ENCODE data around the gene GIT2.

DNA sequence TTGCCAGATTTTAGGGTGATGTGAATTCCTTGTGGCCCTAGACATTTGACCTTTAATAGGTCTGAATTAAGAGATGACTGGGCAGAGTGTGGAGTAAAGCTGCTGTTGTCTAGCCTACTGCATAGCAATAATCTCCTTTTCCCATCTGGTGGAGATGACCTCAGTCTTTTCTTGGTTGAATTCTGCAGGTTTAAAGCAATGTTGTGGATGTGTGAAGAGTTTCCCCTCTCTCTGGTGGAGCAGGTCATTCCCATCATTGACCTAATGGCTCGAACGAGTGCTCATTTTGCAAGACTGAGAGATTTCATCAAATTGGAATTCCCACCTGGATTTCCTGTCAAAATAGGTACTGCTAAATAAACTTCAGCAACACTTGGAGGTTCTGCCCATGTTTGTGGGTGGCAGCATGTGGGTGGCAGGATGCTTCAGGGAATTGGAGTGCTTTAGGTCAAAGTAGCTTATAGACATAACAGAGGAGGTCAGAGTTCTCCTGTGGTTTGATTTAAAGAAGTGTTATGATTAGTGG, 33.2 kb upstream of the GIT2 start:
- TF ChIP-seq, protein P1, sequence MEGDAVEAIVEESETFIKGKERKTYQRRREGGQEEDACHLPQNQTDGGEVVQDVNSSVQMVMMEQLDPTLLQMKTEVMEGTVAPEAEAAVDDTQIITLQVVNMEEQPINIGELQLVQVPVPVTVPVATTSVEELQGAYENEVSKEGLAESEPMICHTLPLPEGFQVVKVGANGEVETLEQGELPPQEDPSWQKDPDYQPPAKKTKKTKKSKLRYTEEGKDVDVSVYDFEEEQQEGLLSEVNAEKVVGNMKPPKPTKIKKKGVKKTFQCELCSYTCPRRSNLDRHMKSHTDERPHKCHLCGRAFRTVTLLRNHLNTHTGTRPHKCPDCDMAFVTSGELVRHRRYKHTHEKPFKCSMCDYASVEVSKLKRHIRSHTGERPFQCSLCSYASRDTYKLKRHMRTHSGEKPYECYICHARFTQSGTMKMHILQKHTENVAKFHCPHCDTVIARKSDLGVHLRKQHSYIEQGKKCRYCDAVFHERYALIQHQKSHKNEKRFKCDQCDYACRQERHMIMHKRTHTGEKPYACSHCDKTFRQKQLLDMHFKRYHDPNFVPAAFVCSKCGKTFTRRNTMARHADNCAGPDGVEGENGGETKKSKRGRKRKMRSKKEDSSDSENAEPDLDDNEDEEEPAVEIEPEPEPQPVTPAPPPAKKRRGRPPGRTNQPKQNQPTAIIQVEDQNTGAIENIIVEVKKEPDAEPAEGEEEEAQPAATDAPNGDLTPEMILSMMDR (IDR thresholded peaks at IDR 0.05) = no peak
- TF ChIP-seq EP300 (IDR thresholded peaks at IDR 0.05) = no peak

Data from tibial nerve (tissue), 4 donors.